WTC11 (cell line): Measurements from ENCODE around the gene PFDN1. TPM values are rescaled to one million over a fixed set of nuclear protein-coding genes. Genes with fewer than 3 reads are reported as not detected.

ENCODE experiments used
- ATAC-seq: fragments of 200-7000 bp; cut with Tn5 transposase; 2 replicates; pipeline ENCODE4 v1.10.0; 2021; ENCODE audit warnings: mild to moderate bottlenecking, moderate library complexity
- CTCF ChIA-PET: fragments of 300-600 bp; sonication (Branson Sonifier 250); formaldehyde crosslinking; loops from one replicate; lab custom pipeline; 2021; ENCODE audit warnings: antibody characterized with exemption; lab: Charles Lee
- POLR2A ChIA-PET: fragments of 350-600 bp; sonication (Branson Sonifier 250); formaldehyde crosslinking; loops from one replicate; lab custom pipeline; 2021; ENCODE audit warnings: antibody characterized with exemption; lab: Charles Lee
- DNase-seq: peaks from one replicate; pipeline ENCODE4 v3.0.0; 2021; ENCODE audit warnings: low spot score
- H3K27ac Mint-ChIP-seq: 2 replicates; pipeline ENCODE4 v1.8.0; 2021; ENCODE audit warnings: mixed read lengths
- H3K27me3 Mint-ChIP-seq: 2 replicates; pipeline ENCODE4 v1.8.0; 2021; ENCODE audit warnings: low read depth, mild to moderate bottlenecking, moderate library complexity, mixed read lengths
- H3K36me3 Mint-ChIP-seq: 2 replicates; pipeline ENCODE4 v1.8.0; 2021; ENCODE audit warnings: mixed read lengths
- H3K4me1 Mint-ChIP-seq: 2 replicates; pipeline ENCODE4 v1.8.0; 2022; ENCODE audit warnings: mixed read lengths
- H3K4me3 Mint-ChIP-seq: 2 replicates; pipeline ENCODE4 v1.8.0; 2021; ENCODE audit warnings: mild to moderate bottlenecking, moderate library complexity, mixed read lengths
- H3K9me3 Mint-ChIP-seq: 2 replicates; pipeline ENCODE4 v1.8.0; 2021; ENCODE audit warnings: mixed read lengths
- AFF4 ChIP-seq: sonication (generic); formaldehyde crosslinking; IDR thresholded peaks from 2 replicates; pipeline ENCODE4 v1.8.1; 2023; ENCODE audit warnings: mild to moderate bottlenecking, missing genetic modification reagents, borderline replicate concordance
- ARID4B ChIP-seq: sonication (generic); formaldehyde crosslinking; IDR thresholded peaks from 2 replicates; pipeline ENCODE4 v1.8.0; 2023; ENCODE audit warnings: missing genetic modification reagents, mild to moderate bottlenecking, borderline replicate concordance
- ATF1 ChIP-seq: sonication (generic); formaldehyde crosslinking; IDR thresholded peaks from 2 replicates; pipeline ENCODE4 v1.8.1; 2023; ENCODE audit warnings: mild to moderate bottlenecking, moderate library complexity, missing genetic modification reagents
- ERG ChIP-seq: fragments of 250-450 bp; sonication (Bioruptor Pico); IDR thresholded peaks from 2 replicates; pipeline ENCODE4 v1.8.0; 2021; ENCODE audit warnings: mild to moderate bottlenecking
- FOXJ3 ChIP-seq: sonication (generic); formaldehyde crosslinking; IDR thresholded peaks from 2 replicates; pipeline ENCODE4 v1.9.0; 2021; ENCODE audit warnings: missing genetic modification reagents, mild to moderate bottlenecking, borderline replicate concordance
- IRF1 ChIP-seq: sonication (generic); formaldehyde crosslinking; IDR thresholded peaks from 2 replicates; pipeline ENCODE4 v1.8.0; 2023; ENCODE audit warnings: missing genetic modification reagents
- JUN ChIP-seq: sonication (generic); formaldehyde crosslinking; IDR thresholded peaks from 2 replicates; pipeline ENCODE4 v1.8.0; 2023; ENCODE audit warnings: mild to moderate bottlenecking, missing genetic modification reagents
- MLX ChIP-seq: sonication (generic); formaldehyde crosslinking; IDR thresholded peaks from 2 replicates; pipeline ENCODE4 v1.8.1; 2023; ENCODE audit warnings: mild to moderate bottlenecking, missing genetic modification reagents, moderate library complexity
- PREB ChIP-seq: sonication (generic); formaldehyde crosslinking; IDR thresholded peaks from 2 replicates; pipeline ENCODE4 v1.8.1; 2022; ENCODE audit warnings: mild to moderate bottlenecking, missing genetic modification reagents, moderate library complexity, borderline replicate concordance
- SMAD4 ChIP-seq: sonication (generic); formaldehyde crosslinking; IDR thresholded peaks from 2 replicates; pipeline ENCODE4 v1.8.0; 2022; ENCODE audit warnings: mild to moderate bottlenecking, missing genetic modification reagents
- SOX15 ChIP-seq: fragments of 250-450 bp; sonication (Bioruptor Pico); IDR thresholded peaks from 2 replicates; pipeline ENCODE4 v1.9.0; 2021; ENCODE audit warnings: mild to moderate bottlenecking
- STAT6 ChIP-seq: sonication (generic); formaldehyde crosslinking; conservative IDR thresholded peaks from 2 replicates; pipeline ENCODE4 v1.8.1; 2023; ENCODE audit warnings: mild to moderate bottlenecking, low read depth, missing genetic modification reagents, moderate library complexity
- ZNF232 ChIP-seq: sonication (generic); formaldehyde crosslinking; IDR thresholded peaks from 2 replicates; pipeline ENCODE4 v1.8.0; 2022; ENCODE audit warnings: mild to moderate bottlenecking, missing genetic modification reagents
- ZNF532 ChIP-seq: fragments of 250-450 bp; sonication (Bioruptor Pico); IDR thresholded peaks from 2 replicates; pipeline ENCODE4 v1.9.0; 2021; ENCODE audit warnings: mild to moderate bottlenecking, borderline replicate concordance
- total RNA-seq: library from RNA; stranded (reverse); gene quantifications from 3 replicates; pipeline ENCODE4 v1.2.3, GENCODE V29; 2021

PFDN1 gene
- total RNA-seq, 1 experiment from 2014 or later: 44.1 TPM

GRCh38 chr5:140293849-140294100 lies 9.1 kb downstream of the PFDN1 start (continued):
- TF ChIP-seq ERG: no peak
- no peak for TF ChIP-seq FOXJ3
- no peak for TF ChIP-seq IRF1 (CRISPR knock-in tag)

- H3K4me1 Mint-ChIP-seq: peaks cover 14% of the 10 kb centered on the region
- H3K36me3 Mint-ChIP-seq: peaks cover 3% of the 10 kb centered on the region
- H3K27ac Mint-ChIP-seq: no peak overlapping the region
- H3K4me3 Mint-ChIP-seq: no peak overlapping the region
- no peaks in the 10 kb centered on the region for H3K27me3 Mint-ChIP-seq
- ATAC-seq: no peak
- H3K9me3 Mint-ChIP-seq: no peaks in the 10 kb centered on the region
- ChIA-PET POLR2A (no interaction called here), CTCF (interaction anchor here (1.2 to 1.3 kb wide), 2 partner anchors 53 to 54 kb away, joined by 3 read pairs; partner anchors contain the start of gene HBEGF)
- no peak for DNase-seq
- TF ChIP-seq IRF1 (CRISPR knock-in tag) (no peak), ZNF532 (no peak), PREB (CRISPR knock-in tag) (no peak), AFF4 (CRISPR knock-in tag) (no peak), SMAD4 (no peak), STAT6 (CRISPR knock-in tag) (no peak), SOX15 (CRISPR knock-in tag) (no peak), ZNF232 (CRISPR knock-in tag) (no peak), ARID4B (CRISPR knock-in tag) (no peak), JUN (no peak), MLX (no peak), ATF1 (CRISPR knock-in tag) (no peak)
Measured at GRCh38 chr5:140293091-140293848, 9.6 kb downstream of the PFDN1 start.
